ENCODE results near the gene STRAP. TPM values are rescaled to one million over a fixed set of nuclear protein-coding genes. Genes with fewer than 3 reads are reported as not detected.

STRAP gene
- total RNA-seq, 4 donors from 2014 or later: 24.5 to 45.4 (median 37.7) TPM

DNA sequence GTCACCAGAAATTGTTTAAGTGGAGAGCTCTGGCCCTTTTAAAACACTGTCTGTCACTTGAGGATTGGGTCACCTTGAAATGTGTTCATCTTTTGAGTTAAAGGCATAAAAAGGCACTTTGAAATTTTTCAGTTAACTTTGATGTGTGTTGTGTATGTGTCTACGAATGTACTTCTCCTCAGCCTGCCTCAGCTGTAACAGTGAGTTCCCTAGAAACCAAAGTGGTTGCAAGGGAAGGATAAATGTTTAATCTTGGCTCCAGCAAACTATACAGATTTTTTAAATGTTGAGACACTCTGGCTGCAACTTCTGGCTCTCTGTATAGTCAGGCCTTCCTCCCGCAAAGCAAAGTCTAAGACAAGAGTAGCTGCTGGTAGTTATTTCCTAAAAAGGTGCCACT is 37.2 kb downstream of the STRAP start:
- Histone ChIP-seq H3K4me1 (no peaks in the 10 kb centered on the region), H3K9me3 (no peaks in the 10 kb centered on the region), H3K27ac (no peak overlapping the region), H3K4me3 (no peak overlapping the region), H3K36me3 (peaks cover 3% of the 10 kb centered on the region), H3K27me3 (no peaks in the 10 kb centered on the region)
- no peak for DNase-seq (ENCODE audit: low spot score in 2 of 2)
- TF ChIP-seq POLR2A (IDR thresholded peaks at IDR 0.05) (no peak), EP300 (IDR thresholded peaks at IDR 0.05) (no peak), POLR2AphosphoS5 (IDR thresholded peaks at IDR 0.05) (no peak)
- TF ChIP-seq, protein P1, sequence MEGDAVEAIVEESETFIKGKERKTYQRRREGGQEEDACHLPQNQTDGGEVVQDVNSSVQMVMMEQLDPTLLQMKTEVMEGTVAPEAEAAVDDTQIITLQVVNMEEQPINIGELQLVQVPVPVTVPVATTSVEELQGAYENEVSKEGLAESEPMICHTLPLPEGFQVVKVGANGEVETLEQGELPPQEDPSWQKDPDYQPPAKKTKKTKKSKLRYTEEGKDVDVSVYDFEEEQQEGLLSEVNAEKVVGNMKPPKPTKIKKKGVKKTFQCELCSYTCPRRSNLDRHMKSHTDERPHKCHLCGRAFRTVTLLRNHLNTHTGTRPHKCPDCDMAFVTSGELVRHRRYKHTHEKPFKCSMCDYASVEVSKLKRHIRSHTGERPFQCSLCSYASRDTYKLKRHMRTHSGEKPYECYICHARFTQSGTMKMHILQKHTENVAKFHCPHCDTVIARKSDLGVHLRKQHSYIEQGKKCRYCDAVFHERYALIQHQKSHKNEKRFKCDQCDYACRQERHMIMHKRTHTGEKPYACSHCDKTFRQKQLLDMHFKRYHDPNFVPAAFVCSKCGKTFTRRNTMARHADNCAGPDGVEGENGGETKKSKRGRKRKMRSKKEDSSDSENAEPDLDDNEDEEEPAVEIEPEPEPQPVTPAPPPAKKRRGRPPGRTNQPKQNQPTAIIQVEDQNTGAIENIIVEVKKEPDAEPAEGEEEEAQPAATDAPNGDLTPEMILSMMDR (IDR thresholded peaks at IDR 0.05): no peak
- WGBS: 88% methylated on average over 2 of the region's 2 CpGs

DNA sequence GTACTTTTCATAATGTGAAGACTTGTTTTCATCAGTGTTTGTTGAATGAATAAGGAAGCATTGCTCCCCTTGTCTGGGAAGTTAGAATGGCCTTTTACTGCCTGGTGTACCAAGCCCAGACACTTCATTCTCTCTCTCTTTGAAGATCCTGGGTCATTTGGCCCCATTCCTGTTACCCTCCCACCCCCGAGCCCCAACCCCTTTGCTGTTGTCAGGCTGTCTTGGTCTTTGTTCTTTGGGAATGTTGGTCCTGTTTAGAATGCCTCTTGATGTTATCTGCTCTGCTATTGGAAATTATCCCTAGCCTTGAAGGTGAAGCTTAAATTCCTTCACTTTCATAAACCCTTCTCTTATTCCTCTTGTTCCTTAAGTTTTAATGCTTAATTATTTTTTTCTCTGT is 42.8 kb downstream of the STRAP start:
- no peak overlapping the region for H3K4me3 ChIP-seq
- H3K27me3 ChIP-seq: no peaks in the 10 kb centered on the region
- no peaks in the 10 kb centered on the region for H3K36me3 ChIP-seq
- H3K9me3 ChIP-seq: no peaks in the 10 kb centered on the region
- WGBS: 78% methylated on average over 1 of the region's 1 CpG
- TF ChIP-seq EP300 (IDR thresholded peaks at IDR 0.05): no peak
- TF ChIP-seq POLR2AphosphoS5 (IDR thresholded peaks at IDR 0.05): no peak
- no peak for TF ChIP-seq POLR2A (IDR thresholded peaks at IDR 0.05)
- TF ChIP-seq, protein P1 (IDR thresholded peaks at IDR 0.05): no peak
- H3K27ac ChIP-seq: no peak overlapping the region
- no peak for DNase-seq (ENCODE audit: low spot score in 2 of 2)
- peaks cover 3% of the 10 kb centered on the region for H3K4me1 ChIP-seq

DNA sequence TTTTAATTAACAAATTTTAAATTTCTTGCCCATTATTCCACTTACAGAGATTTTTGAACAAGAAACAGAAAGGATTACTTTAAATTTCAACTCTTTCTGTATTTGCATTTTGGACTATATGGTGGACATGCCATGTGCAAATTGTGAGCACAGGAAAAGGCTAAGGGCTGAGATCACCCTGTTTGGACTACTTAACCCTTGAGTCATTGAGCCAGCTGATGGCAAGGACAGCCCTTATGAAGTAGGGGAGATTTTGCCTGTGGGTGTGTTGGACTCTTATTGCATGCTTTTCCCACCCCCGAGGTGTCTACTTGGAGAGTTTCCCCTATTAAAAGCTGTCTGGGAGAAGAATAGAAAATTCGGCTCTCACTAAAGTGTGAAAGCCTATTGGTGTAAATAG is 46.2 kb downstream of the STRAP start:
- DNase-seq (ENCODE audit: low spot score in 2 of 2): no peak
- H3K4me3 ChIP-seq: no peak overlapping the region
- WGBS: 74% methylated on average over 2 of the region's 2 CpGs
- H3K9me3 ChIP-seq: no peaks in the 10 kb centered on the region
- TF ChIP-seq EP300 (IDR thresholded peaks at IDR 0.05): no peak
- no peak for TF ChIP-seq POLR2AphosphoS5 (IDR thresholded peaks at IDR 0.05)
- no peaks in the 10 kb centered on the region for H3K36me3 ChIP-seq
- no peak overlapping the region for H3K27ac ChIP-seq
- peaks cover 3% of the 10 kb centered on the region for H3K4me1 ChIP-seq
- H3K27me3 ChIP-seq: no peaks in the 10 kb centered on the region

DNA sequence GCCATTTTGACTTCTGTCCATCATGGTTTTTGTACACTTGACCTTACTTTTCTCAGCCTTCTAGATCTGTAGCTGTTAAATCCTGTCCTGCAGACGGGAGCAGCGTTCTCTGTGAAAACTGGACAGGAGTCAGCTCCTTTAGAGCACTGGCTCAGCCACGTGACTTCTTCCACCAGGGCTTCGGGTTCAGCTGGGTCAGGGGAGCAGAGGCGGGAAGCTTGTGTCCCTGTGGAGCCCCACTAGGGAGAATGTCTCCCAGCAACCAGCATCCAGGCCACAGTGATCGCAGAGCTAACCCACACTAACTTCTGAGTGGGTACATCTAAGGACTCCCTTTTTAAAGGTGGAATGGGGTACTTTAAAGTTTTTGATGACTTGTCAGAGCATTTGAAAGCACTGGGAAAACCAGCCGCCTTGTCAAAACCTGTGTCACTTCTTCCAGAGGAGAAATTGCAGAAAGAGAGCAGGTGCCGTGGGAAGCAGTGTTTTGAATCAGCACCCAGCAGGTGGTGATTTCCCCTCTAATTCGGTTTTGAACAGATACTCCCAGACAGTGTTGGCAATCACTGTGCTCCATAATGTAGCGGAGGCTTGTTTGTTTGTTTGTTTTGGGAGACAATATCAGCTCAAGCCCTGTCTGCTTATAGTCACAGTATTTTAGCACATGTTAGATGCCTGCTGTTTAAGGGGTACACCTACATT is 46.8 kb downstream of the STRAP start:
- Histone ChIP-seq H3K4me3 (no peak overlapping the region), H3K4me1 (peaks cover 3% of the 10 kb centered on the region), H3K36me3 (no peaks in the 10 kb centered on the region), H3K27me3 (no peaks in the 10 kb centered on the region), H3K27ac (no peak overlapping the region), H3K9me3 (no peaks in the 10 kb centered on the region)
- no peak for DNase-seq (ENCODE audit: low spot score in 2 of 2)
- TF ChIP-seq EP300 (IDR thresholded peaks at IDR 0.05) (no peak), POLR2AphosphoS5 (IDR thresholded peaks at IDR 0.05) (no peak), POLR2A (IDR thresholded peaks at IDR 0.05) (no peak)
- TF ChIP-seq, protein P1 (IDR thresholded peaks at IDR 0.05): no peak
- 73% methylated on average over 10 of the region's 10 CpGs for WGBS

DNA sequence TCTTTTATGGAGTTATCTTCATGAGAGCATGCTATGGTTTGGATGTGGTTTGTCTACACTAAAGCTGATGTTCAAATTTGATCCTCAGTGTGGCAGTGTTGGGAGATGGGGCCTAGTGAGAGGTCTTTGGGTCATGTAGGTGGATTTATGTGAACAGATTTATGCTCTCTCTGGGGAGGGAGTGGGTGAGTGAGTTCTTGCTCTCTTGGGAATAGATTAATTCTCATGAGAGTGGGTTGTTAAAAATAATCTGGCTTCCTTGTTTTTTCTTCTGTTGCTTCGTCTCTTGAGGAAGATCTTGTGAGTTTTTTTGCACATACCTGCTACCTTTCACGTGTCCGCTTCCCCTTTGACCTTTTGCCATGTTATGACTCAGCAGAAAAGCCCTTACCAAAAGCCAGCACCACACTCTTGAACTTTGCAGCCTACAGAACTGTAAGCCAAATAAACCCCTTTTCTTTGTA is 49.4 kb downstream of the STRAP start:
- 83% methylated on average over 3 of the region's 3 CpGs for WGBS
- no peaks in the 10 kb centered on the region for H3K27me3 ChIP-seq
- H3K27ac ChIP-seq: no peak overlapping the region
- no peak for TF ChIP-seq EP300 (IDR thresholded peaks at IDR 0.05)
- no peak for TF ChIP-seq POLR2A (IDR thresholded peaks at IDR 0.05)
- TF ChIP-seq, protein P1 (IDR thresholded peaks at IDR 0.05): no peak
- TF ChIP-seq POLR2AphosphoS5 (IDR thresholded peaks at IDR 0.05): no peak
- peaks cover 3% of the 10 kb centered on the region for H3K4me1 ChIP-seq
- no peak overlapping the region for H3K4me3 ChIP-seq
- H3K9me3 ChIP-seq: no peaks in the 10 kb centered on the region
- no peak for DNase-seq (ENCODE audit: low spot score in 2 of 2)
- H3K36me3 ChIP-seq: no peaks in the 10 kb centered on the region
